Gastroesophageal sphincter (tissue), 4 donors: Measurements from ENCODE around the gene THRB. TPM values are rescaled to one million over a fixed set of nuclear protein-coding genes. Genes with fewer than 3 reads are reported as not detected.

Experiments used
- ATAC-seq: fragments of 150-250 bp; one replicate; pipeline ENCODE4 v1.9.1; 2016; ENCODE audit warnings: mild to moderate bottlenecking, moderate library complexity
- H3K27ac ChIP-seq, 4 donors: fragments of 200-600 bp; sonication (generic) in 3 of 4; 1 replicate in 3 of 4; 2 replicates in 1 of 4; pipeline ENCODE4 v1.5.1; 2016 to 2019
- H3K27me3 ChIP-seq: fragments of 200-600 bp; sonication (generic); one replicate; pipeline ENCODE4 v1.5.1; 2019
- H3K36me3 ChIP-seq, 2 donors: fragments of 200-600 bp; sonication (generic); one replicate each; pipeline ENCODE4 v1.5.1; 2019; ENCODE audit warnings: control low read depth in 1 of 2
- H3K4me1 ChIP-seq, 3 donors: fragments of 200-600 bp; sonication (generic); 1 replicate in 2 of 3; 2 replicates in 1 of 3; pipeline ENCODE4 v1.5.1; 2016 to 2019; ENCODE audit warnings: control low read depth in 2 of 3
- H3K4me3 ChIP-seq, 2 donors: fragments of 200-600 bp; sonication (generic); one replicate each; pipeline ENCODE4 v1.5.1; 2019; ENCODE audit warnings: mild to moderate bottlenecking in 1 of 2, moderate library complexity in 1 of 2
- H3K9me3 ChIP-seq, 3 donors: fragments of 200-600 bp; sonication (generic); one replicate each; pipeline ENCODE4 v1.5.1; 2017 to 2019; ENCODE audit warnings: control low read depth in 2 of 3
- CTCF ChIP-seq, 4 experiments: fragments of 200-600 bp in 2 of 4; fragments of 450-650 bp in 2 of 4; sonication (generic) in 1 of 4; IDR thresholded peaks; one replicate each; pipeline ENCODE4 v1.5.1; 2017 to 2019; ENCODE audit warnings: antibody characterized with exemption in 4 of 4, mild to moderate bottlenecking in 2 of 4, moderate library complexity in 2 of 4
- EP300 ChIP-seq: sonication (generic); formaldehyde crosslinking; IDR thresholded peaks from one replicate; pipeline ENCODE4 v1.6.1; 2017; ENCODE audit warnings: antibody characterized with exemption, mild to moderate bottlenecking
- POLR2A ChIP-seq, 2 donors: fragments of 450-650 bp; IDR thresholded peaks; one replicate each; pipeline ENCODE4 v1.6.1; 2017; ENCODE audit warnings: antibody characterized with exemption in 2 of 2, mild to moderate bottlenecking in 2 of 2, moderate library complexity in 1 of 2
- POLR2AphosphoS5 ChIP-seq: sonication (generic); formaldehyde crosslinking; IDR thresholded peaks from one replicate; pipeline ENCODE4 v1.6.1; 2017; ENCODE audit warnings: antibody characterized with exemption
- WGBS, 2 donors: methylation state at CpG; one replicate each; pipeline ENCODE4 v1.1.5; 2018; ENCODE audit warnings: low coverage in 1 of 2; 5-methylcytosine and 5-hydroxymethylcytosine counted together
- small RNA-seq, 4 donors: library from RNA; depleted of rRNA; stranded (forward); fragments of <200 nt; gene quantifications; one replicate each; pipeline ENCODE3, GENCODE V24; 2016
- total RNA-seq, 4 donors: library from RNA; depleted of rRNA; stranded (reverse); fragments of >200 nt; gene quantifications; one replicate each; pipeline ENCODE4 v1.1.0, GENCODE V29; 2016

The THRB gene
- total RNA-seq, 4 donors from 2014 or later: 42.5 to 61.9 (median 55.8) TPM

- Histone ChIP-seq H3K4me3 (no peak overlapping the region), H3K9me3 (no peaks in the 10 kb centered on the region), H3K36me3 (no peaks in the 10 kb centered on the region), H3K4me1 (peaks cover 0 to 5% (median 0%) of the 10 kb centered on the region in 3 donors), H3K27ac (no peak overlapping the region), H3K27me3 (no peaks in the 10 kb centered on the region)
- WGBS, 2 donors: 69 to 100% methylated on average over 1 to 3 of the region's 3 CpGs
- TF ChIP-seq CTCF (IDR thresholded peaks at IDR 0.05): no peak
- TF ChIP-seq POLR2A (IDR thresholded peaks at IDR 0.05): no peak
- TF ChIP-seq EP300: no peak
- no peak for TF ChIP-seq POLR2AphosphoS5
- no peak for ATAC-seq
Measured at GRCh38 chr3:24067483-24067882, 427.2 kb downstream of the THRB start.

Small RNA genes lying within 50 kb of the gene (small RNA-seq; reads per million reads assigned to genes)
- gene MIR4792: 0 to 0.26 (median 0) reads per million in 4 donors
